HG03066 (cell line): ENCODE measurements around the gene GULP1.

Source experiments
- ATAC-seq: cut with Tn5 transposase; IDR thresholded peaks from one replicate; pipeline ENCODE4 v1.9.1; 2021; ENCODE audit warnings: low read depth; ENCODE audit not compliant: unreplicated experiment

Gene GULP1

GRCh38 chr2:188322569-188323551, 31.2 kb downstream of the GULP1 start:
- no peak for ATAC-seq

- ATAC-seq: no peak
These were observed 32.4 kb downstream of the GULP1 start for GRCh38 chr2:188324067-188324466.

DNA sequence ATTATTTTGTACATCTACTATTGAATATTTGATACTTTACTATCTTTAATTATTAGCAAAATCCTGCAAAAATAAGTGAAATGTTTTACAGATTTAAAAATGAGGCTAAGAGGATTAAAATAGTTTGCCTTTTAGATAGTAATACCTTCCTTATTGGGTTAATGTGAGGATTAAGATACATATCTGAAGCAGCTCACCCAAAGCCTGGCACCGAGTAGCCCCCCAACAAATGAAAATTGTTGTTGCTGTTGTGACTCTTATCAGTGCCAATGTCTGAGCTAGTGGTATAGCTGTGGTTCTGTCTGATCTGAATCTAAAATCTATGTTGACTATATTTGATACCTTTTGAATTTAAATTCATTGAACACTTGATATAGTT, 34.6 kb downstream of the GULP1 start:
- ATAC-seq: no peak

GRCh38 chr2:188326669-188327301, 35.1 kb downstream of the GULP1 start:
- ATAC-seq: no peak

GRCh38 chr2:188327518-188328213, 36.0 kb downstream of the GULP1 start:
- ATAC-seq: no peak

GRCh38 chr2:188328419-188328818, 36.7 kb downstream of the GULP1 start:
- ATAC-seq: no peak

DNA sequence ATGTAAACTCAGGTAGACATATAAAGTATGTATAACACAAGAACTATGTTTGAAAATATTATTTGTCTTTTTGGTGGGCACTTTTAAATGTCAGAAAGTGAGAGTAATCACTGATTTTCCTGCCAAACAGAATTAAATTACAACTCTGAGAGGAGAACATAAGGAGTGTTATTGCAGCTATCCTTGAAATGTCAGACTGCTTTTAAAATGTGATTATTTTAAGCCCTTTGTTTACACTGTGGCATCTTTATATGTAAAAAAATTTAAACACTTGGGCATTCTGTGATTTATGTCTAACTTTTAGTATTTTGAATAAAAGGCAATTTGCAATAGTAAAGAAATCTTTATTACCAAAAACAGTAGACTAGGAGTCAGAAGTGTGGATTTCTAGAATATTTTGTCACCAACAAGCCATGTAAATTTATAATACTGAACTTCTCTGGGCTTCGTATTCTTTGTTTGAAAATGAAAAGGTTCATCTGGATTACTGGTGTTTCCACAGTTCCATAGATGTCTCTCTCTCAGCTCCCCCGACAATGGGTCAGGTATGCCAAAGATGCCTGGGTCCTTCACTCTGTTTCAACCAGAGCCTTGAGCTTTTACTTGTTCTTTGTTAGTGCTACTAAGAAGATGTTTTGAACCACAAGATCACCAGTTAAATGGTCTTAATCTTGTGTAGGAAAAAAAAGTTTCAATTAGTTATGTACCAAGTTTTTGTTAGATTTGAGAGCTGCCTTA, 38.8 kb downstream of the GULP1 start:
- ATAC-seq: no peak

- ATAC-seq: no peak
These were observed 40.9 kb downstream of the GULP1 start for GRCh38 chr2:188332619-188333018.

- ATAC-seq: no peak
These were observed 42.3 kb downstream of the GULP1 start for GRCh38 chr2:188333751-188334524.

DNA sequence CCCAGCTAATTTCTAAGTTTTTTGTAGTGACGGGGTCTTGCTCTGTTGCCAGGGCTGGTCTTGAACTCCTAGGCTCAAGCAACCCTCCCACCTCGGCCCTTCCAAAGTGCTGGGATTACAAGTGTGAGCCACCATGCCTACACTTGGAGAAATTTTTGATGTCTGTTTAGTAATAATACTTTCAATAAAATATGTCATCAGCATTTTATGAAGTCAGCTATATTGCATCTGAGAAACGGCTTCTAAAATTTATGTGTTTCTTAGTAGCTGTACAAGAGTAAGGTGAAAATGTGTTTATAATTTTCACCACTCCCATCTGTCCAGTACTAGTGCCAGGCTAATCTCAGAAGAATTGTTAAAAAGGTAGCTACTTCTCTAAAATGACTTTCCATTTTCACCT, 46.8 kb downstream of the GULP1 start:
- ATAC-seq: no peak

- ATAC-seq: no peak
These were observed 48.6 kb downstream of the GULP1 start for GRCh38 chr2:188340257-188340656.

DNA sequence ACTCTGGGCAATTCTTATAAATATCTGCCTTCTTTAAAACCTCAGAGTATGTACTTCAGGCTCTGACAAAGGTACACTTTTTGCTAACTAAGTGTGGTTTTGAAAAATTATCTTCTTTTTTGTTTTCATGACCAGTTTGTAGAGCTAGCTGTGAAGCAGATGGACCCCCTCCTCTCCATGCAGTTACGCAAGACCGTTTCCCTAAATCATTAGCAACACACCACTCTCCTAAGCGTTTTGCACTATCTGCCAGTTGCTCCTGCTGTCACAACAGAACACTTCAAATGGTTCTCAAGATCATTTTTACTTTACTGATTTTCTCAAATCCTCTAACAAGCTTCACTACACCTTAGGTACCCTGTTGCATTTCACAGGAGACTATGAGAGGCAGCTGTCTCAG, 53.3 kb downstream of the GULP1 start:
- no peak for ATAC-seq

DNA sequence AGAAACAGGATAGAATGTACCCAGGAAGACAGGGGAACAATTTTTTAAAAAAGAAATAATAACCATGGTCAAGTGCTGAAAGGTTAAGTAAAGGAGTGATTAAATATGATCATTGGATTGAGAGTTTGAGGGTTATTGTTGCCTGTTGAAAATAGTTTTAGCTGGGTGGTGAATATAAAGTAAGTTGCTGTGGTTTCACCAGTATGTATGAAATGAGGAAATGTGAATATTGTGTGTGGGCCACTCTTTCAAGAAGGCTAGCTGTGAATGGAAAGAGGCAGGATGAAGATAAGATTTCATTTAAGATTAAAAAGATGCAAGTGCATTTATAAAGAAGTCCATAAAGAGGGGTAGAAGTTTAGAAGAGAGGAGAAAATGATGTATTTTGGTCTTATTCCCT, 53.8 kb downstream of the GULP1 start:
- ATAC-seq: no peak

DNA sequence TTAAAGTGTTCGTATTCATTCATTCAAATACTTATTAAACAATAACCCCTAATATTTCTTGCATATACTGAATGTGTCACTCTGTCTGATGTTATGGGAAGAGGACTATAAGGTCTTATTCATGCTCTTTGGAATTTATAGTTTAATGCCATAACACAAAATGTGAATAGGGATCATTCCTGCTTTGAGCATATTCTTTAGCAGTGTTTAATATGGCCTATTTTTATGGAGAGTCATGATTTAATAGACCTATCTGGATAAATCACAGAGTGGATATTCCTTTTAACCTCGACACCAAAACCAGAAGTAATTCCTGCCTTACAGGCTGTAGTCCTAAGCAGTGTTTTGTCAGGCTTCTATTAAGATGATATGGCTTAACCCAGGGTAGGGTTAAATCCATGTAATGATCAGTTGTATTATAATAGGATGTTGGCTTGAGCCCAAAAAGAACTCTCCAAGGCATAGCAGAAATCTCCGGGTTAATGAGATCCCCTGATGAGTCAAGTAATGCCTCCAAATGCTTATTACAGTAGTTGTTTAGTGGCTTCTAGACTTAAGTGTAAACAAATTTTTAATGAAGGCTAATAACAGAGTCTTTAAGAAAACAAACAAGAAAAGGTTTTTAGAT, 54.3 kb downstream of the GULP1 start:
- ATAC-seq: no peak

DNA sequence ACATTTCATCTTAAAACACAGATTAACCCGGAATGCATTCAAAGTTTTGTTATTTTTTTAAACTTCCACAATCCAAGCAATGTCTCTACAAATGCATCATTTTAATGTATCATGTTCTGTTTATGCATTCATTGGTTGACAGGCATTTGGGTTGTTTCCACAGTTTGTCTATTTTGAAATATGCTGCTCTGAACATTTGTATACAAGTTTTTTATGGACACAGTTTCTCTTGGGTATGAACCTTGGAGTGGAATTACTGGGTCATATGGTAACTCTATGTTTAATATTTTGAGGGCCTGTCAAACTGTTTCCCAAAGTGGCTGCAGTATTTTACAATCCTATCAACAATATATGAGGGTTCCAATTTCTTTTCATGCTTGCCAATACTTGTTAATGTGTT, 57.3 kb downstream of the GULP1 start:
- no peak for ATAC-seq

GRCh38 chr2:188353282-188353681, 61.6 kb downstream of the GULP1 start:
- ATAC-seq: no peak

GRCh38 chr2:188360485-188361263, 69.0 kb downstream of the GULP1 start:
- ATAC-seq: no peak

DNA sequence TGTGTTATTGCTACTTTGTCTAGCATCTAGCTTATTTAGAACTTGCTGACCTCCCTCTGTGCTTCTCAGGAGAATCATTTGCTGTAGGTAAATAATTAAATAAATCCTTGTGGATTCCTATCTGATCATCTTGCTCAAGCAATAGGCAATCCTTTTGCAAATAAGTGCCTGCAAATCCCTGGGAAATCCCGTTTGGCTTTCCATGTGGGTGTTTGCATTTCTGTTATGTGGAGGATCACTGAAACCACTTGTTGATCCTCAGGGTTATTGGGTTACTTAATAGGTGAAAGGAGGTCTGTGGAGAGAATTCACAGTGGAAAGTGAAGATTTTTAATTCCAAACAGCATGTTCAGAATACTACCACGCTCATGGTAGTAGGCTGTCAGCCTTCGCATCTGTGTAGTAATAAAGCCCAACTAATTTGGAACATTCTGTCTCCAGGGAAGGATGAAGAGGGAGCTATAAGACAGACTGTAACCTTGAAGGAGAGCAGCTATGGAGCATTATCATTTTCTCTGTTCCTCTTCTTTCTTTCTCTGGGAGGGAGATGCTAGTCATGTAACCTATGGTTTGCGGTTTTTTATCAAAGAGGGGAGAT, 72.5 kb downstream of the GULP1 start:
- no peak for ATAC-seq
